Tibial nerve (tissue), 4 donors: ENCODE results near the gene COMMD7. TPM values are rescaled to one million over a fixed set of nuclear protein-coding genes. Genes with fewer than 3 reads are reported as not detected.

Experiments
- DNase-seq, 2 donors: peaks; one replicate each; pipeline ENCODE4 v3.0.0-alpha.2; 2019; ENCODE audit warnings: low spot score in 2 of 2
- H3K27ac ChIP-seq, 4 donors: fragments of 200-600 bp; sonication (generic) in 3 of 4; one replicate each; pipeline ENCODE4 v1.5.1; 2017 to 2019; ENCODE audit warnings: mild to moderate bottlenecking in 1 of 4
- H3K27me3 ChIP-seq, 2 donors: fragments of 200-600 bp; sonication (generic) in 1 of 2; one replicate each; pipeline versions ENCODE4 v1.5.1 to v1.6.0; 2017 to 2019
- H3K36me3 ChIP-seq, 3 donors: fragments of 200-600 bp; sonication (generic); one replicate each; pipeline ENCODE4 v1.5.1; 2018 to 2019
- H3K4me1 ChIP-seq, 4 donors: fragments of 200-600 bp; sonication (generic) in 3 of 4; one replicate each; pipeline ENCODE4 v1.5.1; 2017 to 2019
- H3K4me3 ChIP-seq, 4 donors: fragments of 200-600 bp; sonication (generic) in 3 of 4; one replicate each; pipeline ENCODE4 v1.5.1; 2017 to 2019; ENCODE audit warnings: mild to moderate bottlenecking in 1 of 4, moderate library complexity in 1 of 4
- H3K9me3 ChIP-seq, 4 donors: fragments of 200-600 bp; sonication (generic) in 3 of 4; one replicate each; pipeline ENCODE4 v1.5.1; 2017 to 2019
- EP300 ChIP-seq, 2 donors: sonication (generic); formaldehyde crosslinking; IDR thresholded peaks; one replicate each; pipeline ENCODE4 v1.6.1; 2017; ENCODE audit warnings: antibody characterized with exemption in 2 of 2, mild to moderate bottlenecking in 1 of 2
- POLR2A ChIP-seq, 2 donors: fragments of 450-650 bp; IDR thresholded peaks; one replicate each; pipeline ENCODE4 v1.6.1; 2017; ENCODE audit warnings: antibody characterized with exemption in 2 of 2, mild to moderate bottlenecking in 2 of 2, moderate library complexity in 2 of 2
- WGBS, 2 donors: methylation state at CpG; one replicate each; pipeline ENCODE4 v1.1.5; 2018; 5-methylcytosine and 5-hydroxymethylcytosine counted together
- total RNA-seq, 4 donors: library from RNA; depleted of rRNA; stranded (reverse); fragments of >200 nt; gene quantifications; one replicate each; pipeline ENCODE4 v1.1.0, GENCODE V29; 2016
- TF ChIP-seq, protein P1 (sequence below), 5 experiments: fragments of 200-600 bp in 3 of 5; fragments of 450-650 bp in 2 of 5; sonication (generic) in 3 of 5; IDR thresholded peaks; one replicate each; pipeline ENCODE4 v1.5.1; 2016 to 2019; ENCODE audit warnings: antibody characterized with exemption in 5 of 5, mild to moderate bottlenecking in 3 of 5, moderate library complexity in 2 of 5

Gene COMMD7
- total RNA-seq, 4 donors from 2014 or later = 14.1 to 33.2 (median 17.8) TPM

DNA sequence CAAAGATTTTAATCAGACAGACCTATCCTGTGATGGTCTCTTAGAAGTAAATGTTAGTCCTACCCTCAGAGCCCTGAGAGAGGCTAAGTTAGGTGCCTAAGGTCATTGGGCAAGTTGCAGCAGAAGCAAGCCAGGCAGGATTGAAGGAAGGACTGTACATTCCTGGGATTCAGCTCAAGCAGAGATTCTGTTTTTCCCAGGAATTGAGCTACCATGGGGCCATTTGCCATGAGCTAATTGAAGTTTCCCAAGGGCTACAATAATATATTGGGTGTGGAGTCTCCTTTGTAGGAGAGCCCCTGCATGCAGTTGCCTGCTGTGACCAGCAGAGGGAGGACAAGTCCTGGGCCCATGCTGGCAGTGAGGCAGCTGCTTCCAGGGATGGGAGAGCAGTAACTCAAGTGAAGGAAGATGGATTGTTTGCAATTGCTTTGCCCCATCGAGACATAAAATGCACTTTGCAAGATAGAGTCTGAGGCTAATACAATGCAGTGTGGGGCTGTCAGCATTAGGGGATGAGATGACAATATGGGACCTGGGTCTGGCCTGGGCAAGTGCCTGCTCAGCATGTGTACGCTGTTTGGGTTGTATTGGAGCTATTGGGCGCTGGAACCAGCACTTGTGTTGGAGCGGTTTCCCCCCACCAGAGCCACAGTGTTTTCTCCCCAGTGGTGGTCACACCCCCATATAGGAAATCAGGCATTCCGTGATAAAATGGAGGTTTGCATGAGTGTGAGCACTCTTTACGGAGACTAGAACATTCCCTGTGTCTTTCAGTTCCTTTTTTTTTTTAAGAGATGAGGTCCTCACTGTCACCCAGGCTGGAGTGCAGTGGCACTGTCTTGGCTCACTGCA is 46.9 kb upstream of the COMMD7 start:
- DNase-seq = peak; percentile 58 to 76
- H3K27ac ChIP-seq = no peak overlapping the region
- H3K4me1 ChIP-seq = peaks cover 0 to 22% (median 7%) of the 10 kb centered on the region in 4 donors
- H3K4me3 ChIP-seq = no peak overlapping the region
- 66 to 78% methylated on average over 6 of the region's 6 CpGs for WGBS, 2 donors
- no peaks in the 10 kb centered on the region for H3K27me3 ChIP-seq
- no peaks in the 10 kb centered on the region for H3K9me3 ChIP-seq
- TF ChIP-seq POLR2A (IDR thresholded peaks at IDR 0.05) = no peak
- TF ChIP-seq, protein P1, sequence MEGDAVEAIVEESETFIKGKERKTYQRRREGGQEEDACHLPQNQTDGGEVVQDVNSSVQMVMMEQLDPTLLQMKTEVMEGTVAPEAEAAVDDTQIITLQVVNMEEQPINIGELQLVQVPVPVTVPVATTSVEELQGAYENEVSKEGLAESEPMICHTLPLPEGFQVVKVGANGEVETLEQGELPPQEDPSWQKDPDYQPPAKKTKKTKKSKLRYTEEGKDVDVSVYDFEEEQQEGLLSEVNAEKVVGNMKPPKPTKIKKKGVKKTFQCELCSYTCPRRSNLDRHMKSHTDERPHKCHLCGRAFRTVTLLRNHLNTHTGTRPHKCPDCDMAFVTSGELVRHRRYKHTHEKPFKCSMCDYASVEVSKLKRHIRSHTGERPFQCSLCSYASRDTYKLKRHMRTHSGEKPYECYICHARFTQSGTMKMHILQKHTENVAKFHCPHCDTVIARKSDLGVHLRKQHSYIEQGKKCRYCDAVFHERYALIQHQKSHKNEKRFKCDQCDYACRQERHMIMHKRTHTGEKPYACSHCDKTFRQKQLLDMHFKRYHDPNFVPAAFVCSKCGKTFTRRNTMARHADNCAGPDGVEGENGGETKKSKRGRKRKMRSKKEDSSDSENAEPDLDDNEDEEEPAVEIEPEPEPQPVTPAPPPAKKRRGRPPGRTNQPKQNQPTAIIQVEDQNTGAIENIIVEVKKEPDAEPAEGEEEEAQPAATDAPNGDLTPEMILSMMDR (IDR thresholded peaks at IDR 0.05) = peak; percentile 89 to 100 (median 98)
- peak in 1 of 2 donors; percentile 18 for TF ChIP-seq EP300 (IDR thresholded peaks at IDR 0.05)
- H3K36me3 ChIP-seq = peaks cover 0 to 39% (median 0%) of the 10 kb centered on the region in 3 donors

DNA sequence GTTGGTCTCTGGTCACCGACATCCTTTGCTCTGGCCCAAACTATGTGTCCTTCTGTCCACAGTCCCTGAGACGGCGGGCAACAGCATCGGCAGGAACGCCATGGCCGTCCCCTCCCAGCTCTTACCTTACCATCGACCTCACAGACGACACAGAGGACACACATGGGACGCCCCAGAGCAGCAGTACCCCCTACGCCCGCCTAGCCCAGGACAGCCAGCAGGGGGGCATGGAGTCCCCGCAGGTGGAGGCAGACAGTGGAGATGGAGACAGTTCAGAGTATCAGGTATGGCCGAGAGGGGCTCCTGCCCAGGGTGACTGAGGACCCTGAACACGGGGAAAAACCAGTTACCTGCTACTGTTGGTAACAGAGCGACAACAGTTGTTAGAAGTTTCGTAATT is 43.9 kb upstream of the COMMD7 start:
- TF ChIP-seq EP300 (IDR thresholded peaks at IDR 0.05) (no peak), POLR2A (IDR thresholded peaks at IDR 0.05) (no peak)
- TF ChIP-seq, protein P1 (IDR thresholded peaks at IDR 0.05) = no peak
- Histone ChIP-seq H3K27ac (no peak overlapping the region), H3K4me1 (peaks cover 0 to 7% (median 1%) of the 10 kb centered on the region in 4 donors), H3K9me3 (no peaks in the 10 kb centered on the region), H3K27me3 (no peaks in the 10 kb centered on the region), H3K36me3 (peaks cover 0 to 51% (median 0%) of the 10 kb centered on the region in 3 donors), H3K4me3 (no peak overlapping the region)
- no peak for DNase-seq
- WGBS, 2 donors = 91% methylated on average over 16 of the region's 16 CpGs

DNA sequence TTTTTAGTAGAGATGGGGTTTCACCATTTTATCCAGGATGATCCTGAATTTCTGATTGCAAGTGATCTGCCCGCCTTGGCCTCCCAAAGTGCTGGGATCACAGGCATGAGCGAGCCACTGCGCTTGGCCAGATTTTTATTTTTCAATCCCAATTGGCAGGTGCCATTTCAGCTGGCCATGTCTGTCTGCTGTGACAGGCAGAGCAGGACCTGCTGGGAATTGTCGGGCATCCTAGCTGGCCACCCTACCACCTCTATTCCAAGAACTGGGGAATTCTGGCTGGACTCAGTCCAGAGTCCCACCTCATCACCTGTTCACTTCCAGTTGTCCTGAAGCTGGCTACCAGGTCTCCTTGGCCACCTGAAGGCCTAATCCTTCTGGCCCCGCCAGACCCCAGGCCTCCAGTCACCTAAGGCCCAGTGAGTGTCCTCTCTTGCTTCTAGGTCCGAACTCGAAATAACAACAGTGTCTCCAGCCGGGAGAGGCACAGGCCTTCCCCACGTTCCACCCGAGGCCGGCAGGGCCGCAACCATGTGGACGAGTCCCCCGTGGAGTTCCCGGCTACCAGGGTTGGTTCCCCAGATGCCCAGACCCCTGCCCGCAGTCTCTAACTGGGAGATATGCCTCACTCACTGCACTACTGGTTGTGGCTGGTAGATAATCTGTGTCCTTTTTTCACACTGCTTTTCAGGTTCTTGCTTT is 42.9 kb upstream of the COMMD7 start:
- Histone ChIP-seq H3K27me3 (no peaks in the 10 kb centered on the region), H3K4me3 (no peak overlapping the region), H3K36me3 (peaks cover 0 to 51% (median 0%) of the 10 kb centered on the region in 3 donors), H3K4me1 (no peaks in the 10 kb centered on the region), H3K27ac (no peak overlapping the region), H3K9me3 (no peaks in the 10 kb centered on the region)
- DNase-seq = no peak
- 91 to 94% methylated on average over 16 of the region's 16 CpGs for WGBS, 2 donors
- TF ChIP-seq POLR2A (IDR thresholded peaks at IDR 0.05) = no peak
- TF ChIP-seq, protein P1 (IDR thresholded peaks at IDR 0.05) = no peak
- no peak for TF ChIP-seq EP300 (IDR thresholded peaks at IDR 0.05)

DNA sequence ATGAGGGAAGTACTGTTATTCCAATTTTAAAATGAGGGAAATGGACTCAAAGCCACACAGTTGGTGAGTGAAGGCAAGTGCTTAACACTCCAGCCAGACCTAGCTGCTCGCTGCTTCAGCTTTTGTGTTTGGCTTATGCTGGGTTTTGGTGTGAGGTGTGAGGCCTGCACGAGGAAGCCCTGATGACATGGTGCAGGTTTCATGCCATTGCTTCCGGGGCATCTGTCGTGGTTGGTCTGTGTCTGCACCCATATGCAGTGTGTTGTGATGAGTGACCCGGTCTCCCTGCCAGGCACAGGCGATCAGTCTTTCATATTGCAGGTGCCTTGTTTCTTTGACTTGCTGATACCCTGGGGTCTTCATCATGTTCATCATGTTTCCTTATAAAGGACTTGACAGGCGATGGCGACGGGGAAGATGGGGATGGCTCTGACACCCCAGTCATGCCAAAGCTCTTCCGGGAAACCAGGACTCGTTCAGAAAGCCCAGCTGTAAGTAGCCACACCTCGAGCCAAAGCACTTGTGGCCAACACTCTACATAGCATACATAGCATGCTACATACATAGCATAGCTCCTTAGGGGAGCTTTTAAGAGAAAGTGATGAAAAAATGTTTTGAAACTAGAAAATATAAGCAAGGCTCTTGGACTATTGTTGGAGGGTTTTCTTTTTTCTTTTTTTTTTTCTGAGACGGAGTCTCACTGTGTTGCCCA is 41.3 kb upstream of the COMMD7 start:
- H3K9me3 ChIP-seq = no peaks in the 10 kb centered on the region
- 89 to 91% methylated on average over 13 of the region's 13 CpGs for WGBS, 2 donors
- DNase-seq = no peak
- H3K4me1 ChIP-seq = no peaks in the 10 kb centered on the region
- H3K27me3 ChIP-seq = no peaks in the 10 kb centered on the region
- H3K36me3 ChIP-seq = peaks cover 0 to 62% (median 0%) of the 10 kb centered on the region in 3 donors
- no peak overlapping the region for H3K4me3 ChIP-seq
- TF ChIP-seq, protein P1 (IDR thresholded peaks at IDR 0.05) = no peak
- TF ChIP-seq EP300 (IDR thresholded peaks at IDR 0.05) (no peak), POLR2A (IDR thresholded peaks at IDR 0.05) (no peak)
- H3K27ac ChIP-seq = no peak overlapping the region
